ENCODE results near the gene ZG16B.

DNA sequence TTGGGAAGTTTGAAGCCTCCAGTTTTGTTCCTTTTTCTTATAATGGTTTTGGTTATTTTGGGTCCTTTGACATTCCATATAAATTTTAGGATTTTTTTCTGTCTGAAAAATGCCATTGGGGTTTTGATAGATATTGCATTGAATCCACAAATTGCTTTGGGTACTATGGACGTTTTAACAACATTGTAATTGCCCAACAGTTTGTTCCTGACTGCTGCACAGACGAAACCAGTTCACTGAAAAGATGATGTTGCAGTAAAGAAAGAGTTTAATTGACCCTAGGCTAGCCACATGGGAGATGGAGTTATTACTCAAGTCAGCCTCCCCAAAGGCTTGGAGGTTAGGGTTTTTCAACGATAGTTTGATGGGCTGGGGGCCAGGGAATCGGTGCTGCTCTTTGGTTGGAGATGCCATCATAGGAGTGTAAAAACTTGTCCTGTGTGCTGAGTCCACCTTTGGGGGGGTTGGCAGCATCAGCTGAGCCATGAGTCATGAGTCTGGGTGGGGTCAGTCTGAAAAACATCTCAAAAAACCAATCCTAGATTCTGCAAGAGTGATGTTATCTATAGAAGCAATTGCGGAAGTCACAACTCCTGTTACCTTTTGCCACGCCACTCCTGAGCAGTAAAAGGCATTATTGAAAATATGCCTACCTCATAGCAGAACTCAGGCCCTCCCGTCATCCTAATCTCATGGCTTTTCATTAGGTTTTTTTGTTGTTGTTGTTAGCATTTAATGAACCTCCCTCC, 34.5 kb upstream of the ZG16B start:
- TF ChIP-seq POLR2AphosphoS5 (IDR thresholded peaks at IDR 0.05; ENCODE audit: low read depth, low read length) (no peak), TAF1 (IDR thresholded peaks at IDR 0.05; ENCODE audit: low read depth, low read length) (no peak), POLR2A (IDR thresholded peaks at IDR 0.05; ENCODE audit: low read depth, low read length) (no peak), SPI1 (IDR thresholded peaks at IDR 0.05; ENCODE audit: low read depth, low read length) (no peak), POU2F2 (IDR thresholded peaks at IDR 0.05; ENCODE audit: low read depth, low read length) (no peak), PAX5 (IDR thresholded peaks at IDR 0.05; ENCODE audit: insufficient read depth, low read length, severe bottlenecking) (no peak)

Data from GM12891 (cell line).